Suprapubic skin (tissue), 4 donors: Measurements from ENCODE around the gene CD274.

ENCODE experiments used
- POLR2A ChIP-seq, 2 donors: fragments of 450-650 bp; IDR thresholded peaks; one replicate each; pipeline ENCODE4 v1.6.1; 2017; ENCODE audit warnings: antibody characterized with exemption in 2 of 2, mild to moderate bottlenecking in 2 of 2, moderate library complexity in 2 of 2
- POLR2AphosphoS5 ChIP-seq, 3 donors: sonication (generic); formaldehyde crosslinking; IDR thresholded peaks; one replicate each; pipeline ENCODE4 v1.6.1; 2017; ENCODE audit warnings: antibody characterized with exemption in 3 of 3
- TF ChIP-seq, protein P1 (sequence below), 2 donors: fragments of 200-600 bp in 1 of 2; fragments of 450-650 bp in 1 of 2; sonication (generic) in 1 of 2; IDR thresholded peaks; one replicate each; pipeline ENCODE4 v1.5.1; 2016 to 2019; ENCODE audit warnings: antibody characterized with exemption in 2 of 2, mild to moderate bottlenecking in 1 of 2, moderate library complexity in 1 of 2

DNA sequence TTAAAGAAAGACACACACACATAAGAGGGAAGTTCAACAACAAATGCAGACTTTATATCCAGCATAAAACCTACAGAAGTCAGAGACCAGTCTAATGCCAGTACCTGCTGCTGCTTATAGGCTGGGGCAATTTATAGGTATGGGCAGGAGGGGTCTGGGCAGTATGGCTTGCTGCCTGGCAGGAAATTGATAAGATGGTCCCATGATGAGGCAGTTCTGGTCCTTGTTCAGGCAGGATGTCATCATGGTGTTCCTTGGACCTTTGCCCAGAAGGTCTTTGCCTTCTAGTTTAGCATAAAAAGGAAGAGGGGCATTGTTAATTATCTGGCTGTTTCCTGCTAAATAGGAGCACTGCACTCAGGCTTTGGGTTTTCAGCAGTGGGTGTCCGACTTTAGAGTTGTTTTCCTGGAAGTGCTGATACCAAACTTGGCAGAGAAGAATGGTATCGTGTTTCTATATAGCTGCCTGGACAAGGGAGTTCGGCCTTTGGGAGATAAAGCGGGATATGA is 49.6 kb downstream of the CD274 start:
- TF ChIP-seq, protein P1, sequence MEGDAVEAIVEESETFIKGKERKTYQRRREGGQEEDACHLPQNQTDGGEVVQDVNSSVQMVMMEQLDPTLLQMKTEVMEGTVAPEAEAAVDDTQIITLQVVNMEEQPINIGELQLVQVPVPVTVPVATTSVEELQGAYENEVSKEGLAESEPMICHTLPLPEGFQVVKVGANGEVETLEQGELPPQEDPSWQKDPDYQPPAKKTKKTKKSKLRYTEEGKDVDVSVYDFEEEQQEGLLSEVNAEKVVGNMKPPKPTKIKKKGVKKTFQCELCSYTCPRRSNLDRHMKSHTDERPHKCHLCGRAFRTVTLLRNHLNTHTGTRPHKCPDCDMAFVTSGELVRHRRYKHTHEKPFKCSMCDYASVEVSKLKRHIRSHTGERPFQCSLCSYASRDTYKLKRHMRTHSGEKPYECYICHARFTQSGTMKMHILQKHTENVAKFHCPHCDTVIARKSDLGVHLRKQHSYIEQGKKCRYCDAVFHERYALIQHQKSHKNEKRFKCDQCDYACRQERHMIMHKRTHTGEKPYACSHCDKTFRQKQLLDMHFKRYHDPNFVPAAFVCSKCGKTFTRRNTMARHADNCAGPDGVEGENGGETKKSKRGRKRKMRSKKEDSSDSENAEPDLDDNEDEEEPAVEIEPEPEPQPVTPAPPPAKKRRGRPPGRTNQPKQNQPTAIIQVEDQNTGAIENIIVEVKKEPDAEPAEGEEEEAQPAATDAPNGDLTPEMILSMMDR (IDR thresholded peaks at IDR 0.05): no peak
- no peak for TF ChIP-seq POLR2A (IDR thresholded peaks at IDR 0.05)
- no peak for TF ChIP-seq POLR2AphosphoS5 (IDR thresholded peaks at IDR 0.05)
